GM12873 (cell line): Measurements from ENCODE around the gene CEND1.

ENCODE experiments used
- TF ChIP-seq, protein P1 (sequence below): IDR thresholded peaks from 2 replicates; pipeline ENCODE4 v1.5.1; 2012; ENCODE audit warnings: low read depth, mild to moderate bottlenecking, moderate library complexity, low read length, control low read depth; ENCODE audit not compliant: insufficient read depth; ENCODE audit errors: missing control alignments

Gene CEND1

GRCh38 chr11:830295-831117 is 40.6 kb upstream of the CEND1 start:
- TF ChIP-seq, protein P1, sequence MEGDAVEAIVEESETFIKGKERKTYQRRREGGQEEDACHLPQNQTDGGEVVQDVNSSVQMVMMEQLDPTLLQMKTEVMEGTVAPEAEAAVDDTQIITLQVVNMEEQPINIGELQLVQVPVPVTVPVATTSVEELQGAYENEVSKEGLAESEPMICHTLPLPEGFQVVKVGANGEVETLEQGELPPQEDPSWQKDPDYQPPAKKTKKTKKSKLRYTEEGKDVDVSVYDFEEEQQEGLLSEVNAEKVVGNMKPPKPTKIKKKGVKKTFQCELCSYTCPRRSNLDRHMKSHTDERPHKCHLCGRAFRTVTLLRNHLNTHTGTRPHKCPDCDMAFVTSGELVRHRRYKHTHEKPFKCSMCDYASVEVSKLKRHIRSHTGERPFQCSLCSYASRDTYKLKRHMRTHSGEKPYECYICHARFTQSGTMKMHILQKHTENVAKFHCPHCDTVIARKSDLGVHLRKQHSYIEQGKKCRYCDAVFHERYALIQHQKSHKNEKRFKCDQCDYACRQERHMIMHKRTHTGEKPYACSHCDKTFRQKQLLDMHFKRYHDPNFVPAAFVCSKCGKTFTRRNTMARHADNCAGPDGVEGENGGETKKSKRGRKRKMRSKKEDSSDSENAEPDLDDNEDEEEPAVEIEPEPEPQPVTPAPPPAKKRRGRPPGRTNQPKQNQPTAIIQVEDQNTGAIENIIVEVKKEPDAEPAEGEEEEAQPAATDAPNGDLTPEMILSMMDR: no peak

GRCh38 chr11:829847-830294 is 40.0 kb upstream of the CEND1 start:
- TF ChIP-seq, protein P1: no peak

DNA sequence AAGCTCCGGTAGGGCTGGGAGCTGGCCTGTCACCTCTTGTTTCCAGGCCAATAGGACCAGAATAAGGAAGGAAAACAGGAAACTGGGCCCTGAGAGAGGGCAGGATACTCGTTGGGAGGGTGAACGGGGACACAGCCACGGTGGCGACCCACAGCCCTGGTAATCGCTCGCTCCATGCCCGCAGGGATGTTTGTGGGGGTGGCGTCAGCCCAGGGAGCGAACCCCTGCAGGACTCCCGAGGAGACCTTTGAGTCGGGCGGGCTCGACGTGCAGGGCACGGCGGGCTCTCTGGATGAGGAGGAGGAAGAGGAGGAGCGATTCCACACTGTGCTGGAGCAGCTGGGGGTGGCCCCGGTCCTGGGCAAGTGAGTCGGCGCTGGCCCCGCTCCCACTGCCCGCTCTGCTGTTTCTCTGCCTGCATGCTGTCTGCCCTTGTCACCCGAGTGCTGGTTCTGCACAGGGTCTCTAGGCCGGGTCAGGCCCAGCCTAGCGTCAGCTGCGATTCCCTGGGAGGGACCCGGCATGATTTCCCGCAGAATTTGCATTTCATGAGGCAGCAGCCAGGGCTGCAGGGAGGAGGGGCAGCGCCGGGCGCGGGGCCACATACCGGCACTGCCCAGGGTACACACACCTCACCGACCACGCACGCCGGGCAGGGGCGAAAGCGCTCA is 39.4 kb upstream of the CEND1 start:
- TF ChIP-seq, protein P1: no peak

GRCh38 chr11:828506-829175 is 38.8 kb upstream of the CEND1 start:
- TF ChIP-seq, protein P1: no peak

- TF ChIP-seq, protein P1: no peak
Measured at GRCh38 chr11:827897-828192, 38.0 kb upstream of the CEND1 start, which contains the start of gene CRACR2B. CRACR2B (plus strand) TSS chr11:827919; CDS start chr11:828608, 689 bp downstream.

GRCh38 chr11:827146-827896 is 37.4 kb upstream of the CEND1 start:
- TF ChIP-seq, protein P1: no peak

DNA sequence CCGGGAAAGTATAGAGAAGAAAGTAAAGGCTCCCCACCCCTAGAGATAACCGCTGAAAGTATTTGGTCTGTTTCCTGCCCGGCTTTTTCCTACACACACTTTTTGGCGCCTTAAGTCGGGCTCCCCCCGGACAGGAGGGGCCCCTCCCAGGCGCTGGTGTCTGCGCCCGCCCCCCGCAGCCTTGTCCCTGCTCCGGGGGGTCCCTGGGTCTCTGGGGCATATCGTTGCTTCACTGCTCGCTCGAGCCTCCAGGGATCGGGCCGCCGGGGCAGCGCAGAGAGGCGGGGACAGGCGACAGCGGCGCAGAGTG is 36.9 kb upstream of the CEND1 start:
- TF ChIP-seq, protein P1: no peak
